Colonic mucosa (tissue), 4 donors: ENCODE measurements around the gene AFF3. TPM values are rescaled to one million over a fixed set of nuclear protein-coding genes. Genes with fewer than 3 reads are reported as not detected.

ENCODE experiments used
- DNase-seq: peaks from one replicate; pipeline ENCODE4 v3.0.0-alpha.2; 2020
- H3K27ac ChIP-seq: fragments of 200-600 bp; one replicate; pipeline ENCODE4 v1.8.0; 2021
- H3K27me3 ChIP-seq: fragments of 200-600 bp; one replicate; pipeline ENCODE4 v1.8.0; 2021
- H3K36me3 ChIP-seq: fragments of 200-600 bp; one replicate; pipeline ENCODE4 v1.8.0; 2021
- H3K4me1 ChIP-seq: fragments of 200-600 bp; one replicate; pipeline ENCODE4 v1.8.0; 2021; ENCODE audit warnings: mild to moderate bottlenecking
- H3K4me3 ChIP-seq: fragments of 200-600 bp; one replicate; pipeline ENCODE4 v1.8.0; 2021
- H3K9ac ChIP-seq, 2 donors: one replicate each; pipeline ENCODE4 v1.7.0; 2013; ENCODE audit warnings: control low read depth in 2 of 2, low read depth in 2 of 2, low read length in 2 of 2
- H3K9me3 ChIP-seq: fragments of 200-600 bp; one replicate; pipeline ENCODE4 v1.8.0; 2021
- CTCF ChIP-seq: fragments of 200-600 bp; IDR thresholded peaks from one replicate; pipeline ENCODE4 v1.8.0; 2022; ENCODE audit warnings: antibody characterized with exemption, mild to moderate bottlenecking
- intact Hi-C: fragments of 100-400 bp; cut with DNase I; formaldehyde crosslinking; loops from one replicate; pipeline ENCODE4 v1.14.1; 2022
- total RNA-seq, 2 donors: library from RNA; stranded (reverse); fragmentation: NEBNext Ultra II Directional in 1 of 2; extraction: Animal tissue kit (Norgen Biotek cat#: 25700) in 1 of 2; gene quantifications; one replicate each; pipeline ENCODE4 v1.2.1, GENCODE V29; 2021
- donor health status: healthy.
- donor health status: DM: no; HTN: no; CAD: no.
- donor health status: DM: no; HTN: no; CAD: no.

Gene AFF3
- total RNA-seq, 2 donors from 2014 or later: 0.86 to 2.6 TPM

DNA sequence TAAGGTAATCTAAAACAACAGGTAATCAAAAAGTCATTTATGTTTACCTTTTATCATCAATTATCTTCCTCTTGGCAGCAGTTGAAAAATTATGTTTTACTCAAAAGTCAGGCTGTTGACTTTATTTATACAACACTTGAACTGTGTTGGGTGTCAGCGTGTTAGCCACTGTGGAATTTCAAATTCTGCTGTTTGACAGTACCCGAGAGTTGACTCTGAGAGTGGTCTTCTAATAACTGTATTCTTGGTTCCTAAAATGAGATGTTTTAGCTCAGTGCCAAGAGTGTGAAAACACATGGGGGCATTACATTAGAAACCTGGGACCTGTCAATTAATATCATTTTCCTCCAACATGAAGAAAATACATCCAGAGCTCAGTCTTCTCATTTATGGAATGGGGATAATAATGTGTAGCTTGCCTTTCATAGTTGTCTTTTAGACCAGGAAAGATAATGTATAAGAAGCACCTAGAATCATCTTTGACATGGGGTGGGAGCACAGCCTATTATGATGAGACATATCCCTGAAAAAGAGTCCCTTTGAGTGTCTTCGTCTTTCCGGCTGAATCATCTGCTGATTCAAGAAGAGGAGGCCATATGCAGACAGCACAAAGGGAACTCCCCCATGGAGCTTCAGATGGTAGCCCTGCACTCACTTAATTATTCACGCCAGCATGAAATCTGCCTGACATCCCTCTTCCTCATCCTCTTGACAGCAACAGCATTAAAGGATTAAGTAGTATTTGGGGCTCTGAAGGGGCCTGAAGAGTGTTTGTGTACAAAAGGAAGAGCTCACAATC is 89.1 kb downstream of the AFF3 start:
- Histone ChIP-seq H3K36me3 (no peaks in the 10 kb centered on the region), H3K9me3 (no peaks in the 10 kb centered on the region), H3K9ac (no peak overlapping the region), H3K4me3 (no peak overlapping the region), H3K27me3 (no peaks in the 10 kb centered on the region), H3K4me1 (no peaks in the 10 kb centered on the region), H3K27ac (no peak overlapping the region)
- no peak for DNase-seq
- intact Hi-C loops: no loop called here
- TF ChIP-seq CTCF: no peak

DNA sequence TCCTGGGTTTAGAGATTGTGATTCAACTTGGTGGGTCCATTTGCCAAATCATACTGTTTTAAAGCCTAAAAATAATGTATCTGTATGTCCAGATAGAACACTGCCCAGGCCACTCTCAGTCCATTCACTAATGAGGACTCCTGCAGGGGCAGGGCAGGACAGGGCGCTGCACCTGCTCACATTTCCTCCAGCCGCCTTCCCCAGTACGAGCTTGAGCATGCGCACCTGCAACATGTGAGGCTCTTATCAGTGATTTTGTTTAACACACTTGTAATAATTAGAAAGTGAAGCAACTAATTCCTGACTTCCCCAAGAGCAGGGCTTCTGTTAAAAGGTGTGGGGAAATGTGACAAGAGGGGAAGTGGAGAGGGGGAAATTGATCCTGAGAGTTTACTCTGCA is 89.7 kb downstream of the AFF3 start:
- no peak for TF ChIP-seq CTCF
- Histone ChIP-seq H3K36me3 (no peaks in the 10 kb centered on the region), H3K9me3 (no peaks in the 10 kb centered on the region), H3K4me1 (no peaks in the 10 kb centered on the region), H3K27ac (no peak overlapping the region), H3K27me3 (no peaks in the 10 kb centered on the region), H3K4me3 (no peak overlapping the region), H3K9ac (no peak overlapping the region)
- intact Hi-C loops: no loop called here
- no peak for DNase-seq

- intact Hi-C loops: no loop called here
- Histone ChIP-seq H3K27me3 (no peaks in the 10 kb centered on the region), H3K9ac (no peak overlapping the region), H3K9me3 (no peaks in the 10 kb centered on the region), H3K36me3 (no peaks in the 10 kb centered on the region), H3K27ac (no peak overlapping the region), H3K4me1 (no peaks in the 10 kb centered on the region), H3K4me3 (no peak overlapping the region)
- DNase-seq: no peak
- no peak for TF ChIP-seq CTCF
These were observed 91.1 kb downstream of the AFF3 start for GRCh38 chr2:100051253-100051652.

DNA sequence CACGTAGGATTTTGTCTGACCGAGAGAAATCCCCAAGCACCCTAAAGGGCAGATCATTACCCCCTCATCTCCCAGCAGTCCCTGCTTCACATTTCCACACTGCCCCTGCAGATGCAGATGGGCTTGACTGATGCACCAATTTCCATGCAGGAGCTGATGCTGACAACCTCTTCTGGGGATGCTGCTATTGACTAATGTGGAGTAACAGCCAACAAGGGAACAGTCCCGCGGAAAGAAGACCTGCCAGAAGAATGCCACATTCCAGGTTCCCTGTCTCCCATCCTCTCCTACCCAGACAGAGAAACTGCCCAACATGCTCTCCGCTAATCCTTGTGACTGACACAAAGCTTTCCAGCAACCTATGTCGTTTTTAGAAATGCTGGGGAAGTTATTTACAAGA is 91.7 kb downstream of the AFF3 start:
- DNase-seq: no peak
- Histone ChIP-seq H3K9ac (no peak overlapping the region), H3K27me3 (no peaks in the 10 kb centered on the region), H3K4me3 (no peak overlapping the region), H3K27ac (no peak overlapping the region), H3K4me1 (no peaks in the 10 kb centered on the region), H3K9me3 (no peaks in the 10 kb centered on the region), H3K36me3 (no peaks in the 10 kb centered on the region)
- intact Hi-C loops: no loop called here
- TF ChIP-seq CTCF: no peak

- no peak overlapping the region for H3K9ac ChIP-seq
- no peak for DNase-seq
- TF ChIP-seq CTCF: no peak
- H3K4me1 ChIP-seq: no peaks in the 10 kb centered on the region
- no peaks in the 10 kb centered on the region for H3K9me3 ChIP-seq
- H3K4me3 ChIP-seq: no peak overlapping the region
- intact Hi-C loops: no loop called here
- no peaks in the 10 kb centered on the region for H3K27me3 ChIP-seq
- no peaks in the 10 kb centered on the region for H3K36me3 ChIP-seq
- no peak overlapping the region for H3K27ac ChIP-seq
These were observed 95.1 kb downstream of the AFF3 start for GRCh38 chr2:100046961-100047947.
